HEK293 (cell line): Measurements from ENCODE around the gene DCLK1.

Experiments
- ATF2 ChIP-seq: fragments of 450-650 bp; formaldehyde crosslinking; IDR thresholded peaks from 2 replicates; pipeline ENCODE4 v1.5.1; 2016; ENCODE audit warnings: missing biosample characterization, missing genetic modification characterization, low read depth
- EGR2 ChIP-seq: fragments of 450-650 bp; formaldehyde crosslinking; IDR thresholded peaks from 2 replicates; pipeline ENCODE4 v1.5.1; 2016; ENCODE audit warnings: low read depth, missing biosample characterization, missing genetic modification characterization
- GFI1B ChIP-seq: fragments of 450-650 bp; formaldehyde crosslinking; IDR thresholded peaks from 2 replicates; pipeline ENCODE4 v1.5.1; 2016; ENCODE audit warnings: missing biosample characterization, missing genetic modification characterization
- GLIS2 ChIP-seq: fragments of 450-650 bp; formaldehyde crosslinking; IDR thresholded peaks from 2 replicates; pipeline ENCODE4 v1.5.1; 2016; ENCODE audit warnings: missing biosample characterization, missing genetic modification characterization
- HIC1 ChIP-seq: fragments of 450-650 bp; formaldehyde crosslinking; IDR thresholded peaks from 2 replicates; pipeline ENCODE4 v1.5.1; 2016; ENCODE audit warnings: missing biosample characterization, missing genetic modification characterization
- HOXC10 ChIP-seq: sonication (generic); formaldehyde crosslinking; IDR thresholded peaks from 2 replicates; pipeline ENCODE4 v1.8.1; 2023; ENCODE audit warnings: mild to moderate bottlenecking, missing genetic modification reagents
- SP2 ChIP-seq: fragments of 450-650 bp; formaldehyde crosslinking; IDR thresholded peaks from 2 replicates; pipeline ENCODE4 v1.5.1; 2016; ENCODE audit warnings: missing biosample characterization, missing genetic modification characterization
- SP3 ChIP-seq: fragments of 450-650 bp; formaldehyde crosslinking; IDR thresholded peaks from 2 replicates; pipeline ENCODE4 v1.5.1; 2016; ENCODE audit warnings: missing biosample characterization, missing genetic modification characterization
- SP7 ChIP-seq: fragments of 450-650 bp; formaldehyde crosslinking; IDR thresholded peaks from 2 replicates; pipeline ENCODE4 v1.5.1; 2016; ENCODE audit warnings: missing biosample characterization, missing genetic modification characterization
- TRIM28 ChIP-seq: IDR thresholded peaks from 2 replicates; pipeline ENCODE4 v1.6.1; 2011; ENCODE audit warnings: low read length, control low read depth, borderline replicate concordance
- WT1 ChIP-seq: fragments of 450-650 bp; formaldehyde crosslinking; IDR thresholded peaks from 2 replicates; pipeline ENCODE4 v1.5.1; 2016; ENCODE audit warnings: missing biosample characterization, missing genetic modification characterization
- ZBTB44 ChIP-seq: fragments of 450-650 bp; IDR thresholded peaks from 2 replicates; pipeline ENCODE4 v1.5.1; 2018; ENCODE audit warnings: missing biosample characterization, mild to moderate bottlenecking, missing genetic modification characterization
- ZFP3 ChIP-seq: fragments of 450-650 bp; formaldehyde crosslinking; IDR thresholded peaks from 2 replicates; pipeline ENCODE4 v1.5.1; 2016; ENCODE audit warnings: low read depth, missing biosample characterization, missing genetic modification characterization
- ZFP37 ChIP-seq: fragments of 450-650 bp; formaldehyde crosslinking; IDR thresholded peaks from 2 replicates; pipeline ENCODE4 v1.5.1; 2016; ENCODE audit warnings: missing biosample characterization, missing genetic modification characterization
- ZNF114 ChIP-seq: fragments of 450-650 bp; formaldehyde crosslinking; IDR thresholded peaks from 2 replicates; pipeline ENCODE4 v1.5.0; 2017; ENCODE audit warnings: missing biosample characterization, missing genetic modification characterization
- ZNF146 ChIP-seq: fragments of 450-650 bp; formaldehyde crosslinking; IDR thresholded peaks from 2 replicates; pipeline ENCODE4 v1.5.1; 2016; ENCODE audit warnings: missing biosample characterization, missing genetic modification characterization
- ZNF280C ChIP-seq: fragments of 450-650 bp; formaldehyde crosslinking; IDR thresholded peaks from 2 replicates; pipeline ENCODE4 v1.5.1; 2016; ENCODE audit warnings: missing biosample characterization, missing genetic modification characterization
- ZNF366 ChIP-seq: fragments of 450-650 bp; formaldehyde crosslinking; conservative IDR thresholded peaks from 2 replicates; pipeline ENCODE4 v1.5.1; 2016; ENCODE audit warnings: missing biosample characterization, missing genetic modification characterization
- ZNF391 ChIP-seq: fragments of 450-650 bp; formaldehyde crosslinking; IDR thresholded peaks from 2 replicates; pipeline ENCODE4 v1.5.1; 2016; ENCODE audit warnings: low read depth, missing biosample characterization, missing genetic modification characterization, borderline replicate concordance
- ZNF398 ChIP-seq: fragments of 450-650 bp; formaldehyde crosslinking; IDR thresholded peaks from 2 replicates; pipeline ENCODE4 v1.5.1; 2017; ENCODE audit warnings: missing biosample characterization, missing genetic modification characterization
- ZNF426 ChIP-seq: fragments of 450-650 bp; formaldehyde crosslinking; IDR thresholded peaks from 2 replicates; pipeline ENCODE4 v1.5.1; 2017; ENCODE audit warnings: missing biosample characterization, missing genetic modification characterization, mild to moderate bottlenecking, inconsistent platforms, moderate library complexity
- ZNF558 ChIP-seq: fragments of 450-650 bp; formaldehyde crosslinking; IDR thresholded peaks from 2 replicates; pipeline ENCODE4 v1.5.1; 2016; ENCODE audit warnings: missing biosample characterization, missing genetic modification characterization
- ZNF560 ChIP-seq: fragments of 450-650 bp; formaldehyde crosslinking; IDR thresholded peaks from 2 replicates; pipeline ENCODE4 v1.5.1; 2017; ENCODE audit warnings: missing biosample characterization, missing genetic modification characterization, borderline replicate concordance
- ZNF596 ChIP-seq: fragments of 450-650 bp; IDR thresholded peaks from 2 replicates; pipeline ENCODE4 v1.5.0; 2018; ENCODE audit warnings: missing biosample characterization, mild to moderate bottlenecking, missing genetic modification characterization, moderate library complexity
- ZNF626 ChIP-seq: fragments of 450-650 bp; sonication (Bioruptor Pico); formaldehyde crosslinking; IDR thresholded peaks from 2 replicates; pipeline ENCODE4 v1.5.1; 2018; ENCODE audit warnings: missing biosample characterization, missing genetic modification characterization, inconsistent platforms
- ZNF629 ChIP-seq: fragments of 450-650 bp; formaldehyde crosslinking; IDR thresholded peaks from 2 replicates; pipeline ENCODE4 v1.5.1; 2017; ENCODE audit warnings: missing biosample characterization, missing genetic modification characterization
- ZNF639 ChIP-seq: fragments of 450-650 bp; formaldehyde crosslinking; IDR thresholded peaks from 2 replicates; pipeline ENCODE4 v1.5.1; 2016; ENCODE audit warnings: missing biosample characterization, missing genetic modification characterization
- ZNF677 ChIP-seq: fragments of 450-650 bp; IDR thresholded peaks from 2 replicates; pipeline ENCODE4 v1.5.0; 2018; ENCODE audit warnings: missing biosample characterization, mild to moderate bottlenecking, missing genetic modification characterization, moderate library complexity
- ZNF768 ChIP-seq: fragments of 450-650 bp; formaldehyde crosslinking; IDR thresholded peaks from 2 replicates; pipeline ENCODE4 v1.5.1; 2018; ENCODE audit warnings: missing biosample characterization, mild to moderate bottlenecking, missing genetic modification characterization
- ZNF843 ChIP-seq: fragments of 450-650 bp; formaldehyde crosslinking; IDR thresholded peaks from 2 replicates; pipeline ENCODE4 v1.5.1; 2016; ENCODE audit warnings: missing biosample characterization, missing genetic modification characterization

Gene DCLK1

GRCh38 chr13:35927567-35928021 is 203.6 kb downstream of the DCLK1 start (continued):
- TF ChIP-seq SP3 (no peak), ZFP3 (tag by site-specific recombination) (no peak), ZNF398 (tag by site-specific recombination) (no peak), ZNF114 (tag by site-specific recombination) (no peak), WT1 (tag by site-specific recombination) (peak; percentile 49; the same call in 1 of the 2 replicates), HOXC10 (CRISPR knock-in tag) (no peak), GLIS2 (tag by site-specific recombination) (0 out of 2 replicates have a peak, but pooled peaks have one; percentile 9), ZNF366 (tag by site-specific recombination) (0 out of 2 replicates have a peak, but pooled peaks have one; percentile 22), SP7 (tag by site-specific recombination) (peak; percentile 72), ZNF558 (tag by site-specific recombination) (no peak), ZNF596 (tag by site-specific recombination) (no peak), SP2 (tag by site-specific recombination) (no peak), ZNF280C (no peak), HIC1 (tag by site-specific recombination) (peak; percentile 54; the same call in 1 of the 2 replicates), ZNF391 (tag by site-specific recombination) (no peak), ZNF626 (tag by site-specific recombination) (no peak), ZNF629 (tag by site-specific recombination) (peak; percentile 84), ZNF426 (tag by site-specific recombination) (no peak), ZNF560 (tag by site-specific recombination) (no peak), ZFP37 (tag by site-specific recombination) (no peak), ZNF639 (peak; percentile 70; the same call in 1 of the 2 replicates), EGR2 (no peak), ZNF677 (tag by site-specific recombination) (no peak), ZNF768 (tag by site-specific recombination) (no peak), GFI1B (tag by site-specific recombination) (0 out of 2 replicates have a peak, but pooled peaks have one; percentile 37), TRIM28 (no peak), ATF2 (peak; percentile 68), ZNF146 (tag by site-specific recombination) (no peak), ZBTB44 (tag by site-specific recombination) (no peak), ZNF843 (tag by site-specific recombination) (no peak)
